Embryonic facial prominence (tissue), 1 donor: ENCODE results near the gene OCA2.

Experiments
- DNase-seq: peaks from one replicate; pipeline ENCODE4 v3.0.0-alpha.2; 2016; ENCODE audit errors: extremely low spot score

The OCA2 gene

GRCh38 chr15:27873039-27873438 is 226.1 kb downstream of the OCA2 start:
- no peak for DNase-seq

DNA sequence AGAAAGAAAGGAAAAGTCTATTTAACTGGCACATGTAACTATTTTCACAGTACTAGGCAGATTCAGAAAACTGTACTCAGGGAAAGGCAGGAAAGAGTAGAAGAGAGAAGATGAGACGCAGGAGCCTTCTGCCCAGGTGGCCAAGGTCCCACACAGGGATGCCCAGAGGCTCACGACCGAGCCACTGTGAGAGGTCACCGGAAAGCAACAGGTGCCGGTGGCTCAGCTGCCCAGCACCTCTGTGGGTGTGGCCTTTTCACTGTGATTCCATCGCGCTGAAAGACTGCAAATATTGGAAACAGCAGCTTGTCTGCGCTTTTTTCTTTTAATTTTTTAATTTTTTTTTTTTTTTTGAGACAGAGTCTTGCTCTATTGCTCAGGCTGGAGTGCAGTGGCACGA is 226.8 kb downstream of the OCA2 start:
- DNase-seq: no peak

DNA sequence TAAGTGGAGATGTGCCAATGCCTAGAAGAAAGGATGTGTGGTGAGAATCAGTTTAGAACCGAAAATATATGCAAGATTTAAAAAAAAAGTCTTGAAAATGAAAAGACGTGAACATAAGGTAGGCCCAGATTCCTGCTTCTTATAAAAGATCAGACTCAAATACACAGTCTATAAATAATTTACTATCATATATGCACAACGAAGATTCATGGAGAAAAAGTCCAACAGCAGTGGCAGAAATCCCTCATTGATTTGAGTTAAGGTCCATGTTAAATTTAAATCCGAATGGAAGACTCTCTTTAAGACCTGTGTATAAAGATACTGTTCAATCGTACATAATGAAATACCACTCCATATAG is 227.2 kb downstream of the OCA2 start:
- DNase-seq: no peak

- no peak for DNase-seq
Measured at GRCh38 chr15:27871078-27871901, 227.8 kb downstream of the OCA2 start.

- no peak for DNase-seq
Measured at GRCh38 chr15:27870320-27870719, 228.8 kb downstream of the OCA2 start.

- DNase-seq: no peak
Measured at GRCh38 chr15:27869697-27870281, 229.3 kb downstream of the OCA2 start.

- DNase-seq: no peak
Measured at GRCh38 chr15:27868828-27869404, 230.2 kb downstream of the OCA2 start.

DNA sequence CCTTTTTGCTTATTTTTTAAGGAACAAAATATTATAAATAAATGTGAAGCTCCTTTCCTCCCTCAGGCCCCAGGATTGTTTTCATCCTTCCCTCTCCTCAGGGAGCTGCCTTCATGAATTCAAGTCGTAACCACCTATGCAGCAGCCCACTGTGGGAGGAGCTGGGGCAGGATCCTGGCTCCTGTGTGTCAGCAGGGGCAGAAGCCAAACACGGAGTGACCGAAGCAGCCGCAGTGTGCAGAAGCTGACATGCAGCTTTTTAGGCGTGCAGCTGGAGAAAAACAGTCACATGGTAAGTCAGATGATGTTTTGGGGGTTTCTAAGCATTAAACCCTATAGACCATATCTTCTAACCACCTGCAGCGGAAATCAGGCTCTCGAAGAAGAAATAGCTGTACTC is 231.3 kb downstream of the OCA2 start:
- no peak for DNase-seq

DNA sequence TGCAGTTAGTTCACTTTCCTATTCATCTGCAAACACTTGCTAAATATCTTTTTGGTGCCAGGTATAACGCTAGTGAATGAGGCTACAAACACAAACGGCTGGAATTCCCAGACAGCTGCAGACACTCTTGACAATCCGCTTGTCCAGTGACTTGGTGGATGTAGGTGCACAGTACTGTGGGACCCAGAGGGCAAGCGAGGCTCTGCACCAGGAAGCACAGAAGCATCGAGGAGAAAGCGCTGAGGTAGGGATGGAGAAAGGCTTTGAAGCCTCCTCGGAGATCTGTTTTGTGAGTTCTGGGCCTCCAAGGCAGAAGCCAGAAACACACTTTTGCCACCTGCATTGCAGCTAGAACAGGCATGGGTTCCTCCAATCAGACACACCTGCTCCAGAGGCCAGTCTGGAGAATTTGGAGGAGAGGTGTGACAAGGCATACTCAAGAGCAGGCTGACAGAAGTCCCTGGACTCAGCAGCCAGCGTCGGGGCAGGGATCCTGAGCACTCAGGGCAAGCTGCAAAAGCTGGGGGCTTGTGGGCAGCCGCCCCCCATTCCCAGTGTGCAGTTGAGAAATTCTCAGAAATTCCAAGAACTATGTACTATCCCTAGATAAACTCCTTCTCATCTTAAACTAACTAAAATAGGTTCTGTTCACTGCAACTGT is 232.5 kb downstream of the OCA2 start:
- DNase-seq: no peak

- no peak for DNase-seq
Measured at GRCh38 chr15:27865926-27866325, 233.2 kb downstream of the OCA2 start.

DNA sequence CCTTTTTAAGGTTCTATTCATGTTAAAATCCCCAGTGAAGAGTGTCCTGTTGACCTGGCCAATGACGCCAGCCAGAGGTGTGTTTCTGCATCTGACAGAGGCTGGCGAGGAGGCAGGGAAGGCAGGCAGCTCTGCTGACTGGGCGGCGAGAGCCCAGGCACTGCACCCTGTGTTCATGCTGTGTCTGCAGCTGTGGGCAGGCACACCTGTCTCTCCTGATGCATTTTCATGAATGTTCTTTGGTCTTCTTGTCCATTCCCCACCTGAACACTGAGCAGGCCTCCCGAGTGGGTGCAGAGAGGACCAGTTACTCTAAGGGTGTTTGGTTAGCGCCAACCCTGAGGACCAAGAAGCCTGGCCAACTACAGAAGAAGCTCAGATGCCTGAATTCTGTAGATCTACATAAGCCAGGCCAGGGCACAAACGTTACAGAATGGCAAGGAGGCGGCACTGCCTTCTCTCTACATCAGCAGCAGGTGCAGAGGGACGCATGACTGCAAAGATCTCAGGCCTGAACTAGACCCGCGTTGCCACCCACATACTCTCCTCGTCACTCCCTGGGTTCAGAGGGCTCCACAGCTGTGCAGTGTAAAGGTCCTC is 233.7 kb downstream of the OCA2 start:
- DNase-seq: no peak

DNA sequence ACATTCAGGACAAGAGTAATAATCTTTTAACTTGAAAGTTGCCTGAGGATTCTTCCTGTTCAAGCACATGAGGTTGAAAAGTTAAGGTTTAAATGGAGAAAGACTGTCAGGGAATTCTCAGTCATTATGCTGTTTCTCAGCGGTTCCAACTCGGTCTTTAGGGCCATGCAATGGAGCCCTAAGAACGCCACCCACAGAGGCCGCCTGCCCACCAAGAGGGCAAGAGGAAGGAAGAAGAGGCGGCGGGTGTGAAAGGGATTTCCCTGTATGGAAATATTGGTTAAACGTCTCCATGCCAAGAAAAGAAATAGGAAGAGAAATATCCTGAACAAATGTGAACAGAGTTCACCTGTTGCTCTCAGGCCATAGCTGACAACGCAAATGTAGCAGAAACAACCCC is 234.4 kb downstream of the OCA2 start:
- DNase-seq: no peak

GRCh38 chr15:27864086-27864485 is 235.0 kb downstream of the OCA2 start:
- DNase-seq: no peak

- no peak for DNase-seq
Measured at GRCh38 chr15:27863000-27863399, 236.1 kb downstream of the OCA2 start.

DNA sequence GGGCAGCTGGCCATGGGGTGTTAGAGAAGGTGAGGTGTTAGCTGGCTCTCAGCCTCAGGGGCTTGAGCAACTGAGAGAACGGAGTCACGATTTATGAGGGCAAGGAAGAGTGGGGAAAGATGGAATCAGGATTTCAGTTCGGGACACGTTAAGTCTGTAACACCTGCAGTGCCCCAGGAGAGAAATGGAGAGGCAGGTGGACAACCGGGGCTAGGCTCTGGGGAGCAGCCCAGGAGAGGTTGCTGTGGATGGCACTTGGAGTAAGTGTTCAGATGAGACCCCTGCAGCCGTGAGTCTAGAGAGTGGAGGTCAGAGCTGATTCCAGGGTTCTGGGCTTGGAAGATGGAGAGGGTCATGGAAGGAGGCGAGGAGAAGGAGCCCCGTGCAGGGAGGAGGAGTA is 237.9 kb downstream of the OCA2 start:
- no peak for DNase-seq

DNA sequence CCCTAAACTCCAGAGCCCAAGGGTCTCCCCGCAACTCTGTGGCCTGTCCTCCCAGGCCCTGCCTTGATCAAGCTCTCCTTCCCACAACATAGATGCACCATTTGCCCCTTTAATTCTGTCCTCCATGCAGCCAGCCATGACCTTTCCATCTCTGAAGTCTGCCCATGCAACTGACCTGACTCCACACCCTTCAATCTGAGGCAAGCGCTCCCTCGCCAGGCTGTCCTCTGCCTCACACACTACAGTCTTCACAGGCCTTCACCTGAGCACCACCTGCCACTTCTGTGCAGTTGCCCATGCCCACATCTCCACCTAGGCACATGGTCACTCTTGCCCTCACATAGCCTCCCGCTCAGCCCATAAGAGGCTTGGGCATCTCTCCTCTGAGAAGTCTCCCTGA is 244.0 kb downstream of the OCA2 start:
- no peak for DNase-seq

DNA sequence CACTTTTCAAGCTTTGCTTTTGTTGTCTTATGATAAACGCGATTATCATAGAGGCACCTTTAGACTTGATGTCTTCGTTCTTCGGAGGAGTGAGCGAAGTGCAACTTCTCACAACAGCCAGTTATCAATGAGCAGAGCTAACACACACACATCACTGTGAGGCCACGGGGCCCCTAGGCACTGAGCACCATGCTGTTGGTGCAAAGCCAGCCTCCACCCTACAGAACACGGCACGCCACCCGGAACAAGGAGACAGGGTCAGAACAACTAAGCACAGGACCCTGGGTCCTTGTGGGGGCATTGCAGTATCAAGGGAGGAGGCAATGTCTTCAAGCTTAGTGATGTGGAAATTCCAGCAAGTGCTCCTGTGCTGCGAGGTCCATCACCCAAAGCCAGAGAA is 244.5 kb downstream of the OCA2 start:
- DNase-seq: no peak

DNA sequence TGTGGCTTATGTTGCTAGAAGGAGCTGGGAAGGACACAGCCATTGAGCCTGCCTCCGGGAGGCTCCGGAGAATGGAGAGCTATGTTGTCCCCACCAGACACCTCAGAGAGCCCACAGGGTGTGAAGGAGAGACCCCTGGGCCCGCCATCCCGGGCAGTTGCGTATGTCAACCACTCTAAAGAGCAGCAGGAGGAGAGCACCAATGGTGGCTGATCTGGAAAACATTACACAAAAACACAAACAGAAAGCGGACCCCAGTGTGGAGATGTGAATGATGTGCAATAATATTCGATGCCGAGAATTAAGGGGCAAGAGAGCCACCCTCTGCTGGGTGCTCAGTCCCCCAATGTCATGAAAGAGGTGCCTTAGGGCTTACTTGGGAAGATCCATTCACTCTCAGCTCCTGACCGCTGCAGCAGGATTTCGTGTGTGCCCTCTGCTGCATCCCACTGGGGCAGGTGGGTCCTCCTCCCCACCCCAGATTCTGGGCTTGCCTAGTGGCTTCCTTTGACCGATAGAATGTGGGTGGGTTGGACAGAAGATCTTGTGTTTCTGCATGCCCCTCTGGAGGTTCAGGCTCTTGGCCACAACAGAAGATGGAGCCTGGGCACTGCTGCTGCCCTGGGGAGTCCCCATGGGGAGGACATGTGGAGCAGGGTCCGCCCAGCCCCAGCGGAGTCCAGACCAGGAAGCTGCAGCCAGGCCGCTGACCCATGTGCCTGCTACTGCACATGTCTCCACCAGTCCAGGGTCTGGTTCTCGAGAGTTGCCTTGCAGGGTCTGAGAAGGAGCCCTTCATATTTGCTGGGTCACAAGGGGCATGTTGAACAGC is 245.3 kb downstream of the OCA2 start:
- DNase-seq: no peak

- no peak for DNase-seq
Measured at GRCh38 chr15:27851858-27852210, 247.3 kb downstream of the OCA2 start.

DNA sequence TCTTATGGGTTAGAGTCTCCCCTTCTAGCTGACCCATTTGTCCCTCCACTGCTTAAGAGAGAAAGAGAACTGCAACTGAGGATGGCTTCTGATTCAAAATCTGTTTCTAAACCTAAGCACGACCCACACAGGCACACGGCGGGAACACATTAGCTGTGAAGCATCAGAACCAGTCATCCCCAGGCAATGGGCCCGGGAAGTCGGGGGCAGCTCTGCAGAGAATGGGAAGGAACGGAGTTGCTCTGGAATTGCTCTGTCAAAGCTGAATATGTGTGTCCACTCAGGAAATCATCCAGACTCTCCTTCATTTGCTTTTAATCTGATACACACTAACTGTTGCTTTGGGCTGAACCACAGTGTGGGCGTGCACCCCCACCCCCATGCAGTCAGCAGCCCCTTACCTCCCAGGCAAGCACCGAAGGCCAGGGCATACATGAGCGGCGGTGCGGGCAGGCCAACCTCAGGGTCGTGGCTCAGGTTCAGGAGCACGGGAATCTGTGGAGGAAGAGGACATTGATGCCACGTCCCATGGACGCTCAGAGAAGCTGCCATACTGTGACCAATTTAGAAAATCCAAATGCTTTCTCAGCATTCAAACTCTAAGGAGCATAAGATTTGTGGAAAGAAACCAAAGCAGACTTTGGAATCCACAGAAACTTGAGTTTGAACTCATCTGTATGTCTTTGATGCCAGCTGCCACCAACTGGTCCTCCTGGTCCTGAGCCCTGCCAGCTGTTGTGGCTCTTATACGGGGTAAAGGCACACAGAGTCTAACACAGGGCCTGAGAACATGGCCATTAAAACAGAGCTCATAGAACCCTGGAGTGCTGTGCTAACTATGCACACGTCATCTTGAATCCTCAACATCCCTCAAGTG is 247.9 kb downstream of the OCA2 start:
- DNase-seq: no peak

- no peak for DNase-seq
Measured at GRCh38 chr15:27850050-27850449, 249.1 kb downstream of the OCA2 start.
